ENCODE measurements around the gene MED17.
A peak's percentile ranks its signal among the peaks of the same experiment; 100 is the strongest.

The MED17 gene

DNA sequence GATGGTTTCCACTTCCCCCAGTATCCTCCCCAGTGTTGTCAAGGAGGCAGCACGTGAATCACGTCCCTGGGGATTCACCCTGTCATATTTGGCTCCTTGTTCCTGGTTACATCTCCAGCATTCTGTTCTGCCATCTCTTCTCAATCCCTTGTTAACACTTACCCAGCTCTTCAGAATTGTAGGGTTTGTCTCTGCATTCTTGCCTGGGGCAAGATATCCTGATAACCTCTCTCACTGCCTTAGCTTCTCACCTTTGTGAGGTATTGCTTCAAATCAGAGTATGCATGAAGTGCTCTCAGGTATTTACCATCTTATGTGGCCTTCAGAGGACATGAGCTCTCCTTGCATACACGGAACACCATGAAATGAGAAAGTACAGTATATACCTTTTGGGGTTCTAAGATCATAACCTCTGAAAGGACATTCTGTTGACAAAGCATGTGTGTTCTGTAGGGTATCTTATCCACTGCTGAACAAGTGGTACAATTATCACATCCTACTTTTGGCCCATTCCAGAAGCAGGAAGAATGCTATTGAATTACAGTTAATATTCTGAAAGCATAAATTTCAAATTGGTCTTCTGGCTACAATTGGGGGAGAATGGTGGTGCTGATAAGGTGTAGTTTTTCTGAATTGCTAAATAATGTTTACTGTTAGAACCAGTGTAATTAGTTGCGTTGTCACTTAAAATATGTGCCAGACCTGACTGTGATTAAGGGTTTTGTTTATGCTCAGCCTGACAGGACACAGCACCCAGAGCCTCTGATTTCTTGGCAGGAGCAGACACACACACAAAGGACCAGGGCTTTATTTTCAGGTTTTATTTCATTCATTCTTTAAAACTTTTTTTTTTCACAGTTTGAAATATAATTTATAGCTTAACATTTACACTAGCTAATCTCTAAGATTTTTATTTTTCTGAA is 33.6 kb downstream of the MED17 start:
- DNase-seq = no peak

DNA sequence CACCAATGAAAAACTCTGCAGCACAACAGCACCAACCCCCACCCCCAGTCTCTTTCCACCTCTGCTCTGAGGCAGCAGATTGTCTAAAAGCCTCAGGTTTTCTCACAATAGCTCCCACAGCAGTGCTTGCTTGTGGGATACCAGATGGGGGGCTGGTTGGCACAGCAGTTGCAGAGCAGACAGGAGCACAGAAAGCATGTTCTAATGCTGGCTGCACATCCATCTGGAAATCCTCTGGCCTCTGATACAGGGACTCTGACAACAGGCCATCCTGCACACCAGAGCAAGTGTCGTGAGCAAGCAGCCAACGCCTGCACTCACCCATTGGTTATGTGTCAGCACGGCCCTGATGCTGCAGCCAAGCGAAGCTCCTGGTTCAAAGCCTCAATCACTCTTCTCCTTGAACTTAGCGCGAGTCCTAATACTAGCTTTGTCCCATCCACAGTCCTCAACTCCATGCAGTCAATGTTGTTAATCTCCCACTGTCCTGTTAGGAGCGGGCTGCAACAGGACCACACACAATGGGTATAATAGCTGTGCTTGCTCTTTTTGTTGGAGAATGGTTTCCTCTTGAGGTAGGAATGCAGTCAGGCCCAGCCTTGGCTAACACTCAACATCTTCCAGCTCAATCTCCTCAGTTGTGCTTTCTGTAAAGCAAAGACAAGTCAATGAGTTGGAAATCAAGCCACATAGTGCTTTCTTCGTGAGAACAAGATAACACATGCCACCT is 36.0 kb downstream of the MED17 start:
- DNase-seq = no peak

DNA sequence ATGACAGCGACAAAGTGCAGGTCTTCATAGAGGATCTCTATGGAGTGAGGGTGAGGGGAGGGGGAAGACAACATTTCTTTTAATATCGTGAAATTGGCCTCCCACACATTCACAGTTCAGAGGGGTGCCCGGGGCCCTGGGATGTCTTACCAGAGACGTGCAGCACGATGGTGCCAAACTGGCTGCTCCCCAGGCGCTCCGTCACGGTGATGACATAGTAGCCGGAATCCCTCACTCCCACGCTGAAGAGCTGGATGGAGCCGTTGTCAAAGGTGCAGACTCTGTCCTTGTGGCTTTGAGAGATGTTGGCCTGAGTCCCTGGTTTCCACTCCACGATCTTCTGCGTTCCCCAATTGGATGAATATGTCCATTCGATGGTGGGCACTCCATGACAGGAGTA is 36.8 kb downstream of the MED17 start:
- no peak for DNase-seq

DNA sequence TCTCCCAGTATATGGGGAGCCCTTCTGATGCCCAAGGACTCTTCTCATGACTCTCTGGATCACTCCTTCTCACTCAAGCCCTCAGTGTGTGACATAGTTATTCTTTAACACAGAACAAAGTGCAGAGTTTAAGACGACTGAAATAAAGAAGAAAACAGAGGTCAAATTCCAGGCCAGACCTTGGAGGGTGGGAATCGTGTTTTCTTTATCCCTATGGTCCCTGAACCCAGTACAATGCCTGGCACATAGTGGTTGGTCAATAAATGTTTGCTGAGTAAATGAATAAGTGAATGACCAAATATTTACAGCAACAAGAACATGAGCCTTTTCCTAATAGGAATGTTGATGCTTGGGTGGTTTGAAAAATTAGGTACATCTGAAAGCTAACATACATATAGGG is 37.5 kb downstream of the MED17 start:
- no peak for DNase-seq

DNA sequence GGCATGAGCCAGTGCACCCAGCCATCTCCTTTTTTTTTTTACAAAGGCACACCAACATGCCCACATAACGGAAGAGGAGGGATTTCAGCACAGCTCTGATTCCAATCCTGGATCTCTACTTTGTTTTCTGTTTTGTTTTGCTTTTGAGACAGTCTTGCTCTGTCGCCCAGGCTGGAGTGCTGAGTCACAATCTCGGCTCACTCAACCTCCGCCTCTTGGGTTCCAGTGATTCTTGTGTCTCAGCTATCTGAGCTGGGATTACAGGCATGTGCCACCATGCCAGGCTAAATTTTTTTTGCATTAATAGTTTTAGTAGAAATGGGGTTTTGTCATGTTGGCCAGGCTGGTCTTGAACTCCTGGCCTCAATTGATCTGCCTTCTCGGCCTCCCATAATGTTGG is 38.3 kb downstream of the MED17 start:
- no peak for DNase-seq

DNA sequence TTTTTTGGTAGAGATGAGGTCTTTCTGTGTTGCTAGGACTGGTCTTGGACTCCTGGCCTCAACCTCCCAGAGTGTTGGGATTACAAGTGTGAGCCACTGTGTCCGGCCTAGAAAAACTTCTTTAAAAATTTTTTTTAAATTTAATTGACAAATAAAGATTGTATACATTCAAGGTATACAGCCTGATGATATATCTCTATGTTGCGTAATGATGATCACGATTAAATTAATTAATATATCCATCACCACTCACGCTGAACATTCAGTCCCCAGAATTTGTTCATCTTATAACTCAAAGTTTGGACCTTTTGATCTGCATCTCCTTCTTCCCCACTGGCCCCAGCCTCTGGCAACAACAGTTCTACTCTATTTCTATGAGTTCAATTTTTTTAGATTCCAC is 39.1 kb downstream of the MED17 start:
- no peak for DNase-seq

DNA sequence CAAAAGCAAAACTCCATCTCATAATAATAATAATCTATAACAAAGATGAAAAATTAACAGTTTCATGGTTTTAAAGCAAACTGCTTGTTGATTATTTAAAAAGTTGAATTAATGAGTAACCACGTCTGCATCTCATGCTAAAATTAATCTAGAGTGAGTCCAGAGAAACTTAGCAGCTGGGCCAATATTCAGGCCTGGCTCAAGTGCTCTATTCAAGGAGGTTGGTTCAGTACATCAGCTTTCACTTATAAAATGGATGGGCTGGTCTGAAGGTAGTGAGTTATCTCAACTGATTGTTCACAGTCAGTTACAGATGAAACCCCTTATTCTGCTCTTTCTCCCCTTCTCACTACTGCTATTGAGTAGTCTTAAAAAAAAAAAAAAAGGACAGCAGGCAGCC is 43.3 kb downstream of the MED17 start:
- no peak for DNase-seq

DNA sequence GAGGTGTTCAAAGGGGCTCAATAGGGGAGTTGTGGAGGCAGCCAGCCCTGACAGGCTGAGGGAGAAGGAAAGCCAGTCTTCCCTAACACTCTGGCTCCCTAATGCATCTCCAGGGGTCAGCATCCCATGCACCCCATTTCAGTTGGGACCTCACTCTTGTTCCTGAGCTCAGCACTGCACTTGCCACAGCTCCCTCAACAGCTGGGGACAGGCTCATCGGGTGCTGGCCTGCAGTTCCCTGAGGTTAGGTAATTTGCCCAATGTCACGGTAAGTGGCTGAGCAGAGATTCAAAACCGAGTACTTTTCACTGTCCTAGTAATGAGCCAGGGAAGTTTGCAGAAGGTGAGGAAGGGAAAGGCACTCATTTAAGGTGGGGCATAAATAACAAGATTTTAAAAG is 45.5 kb downstream of the MED17 start:
- DNase-seq = no peak

DNA sequence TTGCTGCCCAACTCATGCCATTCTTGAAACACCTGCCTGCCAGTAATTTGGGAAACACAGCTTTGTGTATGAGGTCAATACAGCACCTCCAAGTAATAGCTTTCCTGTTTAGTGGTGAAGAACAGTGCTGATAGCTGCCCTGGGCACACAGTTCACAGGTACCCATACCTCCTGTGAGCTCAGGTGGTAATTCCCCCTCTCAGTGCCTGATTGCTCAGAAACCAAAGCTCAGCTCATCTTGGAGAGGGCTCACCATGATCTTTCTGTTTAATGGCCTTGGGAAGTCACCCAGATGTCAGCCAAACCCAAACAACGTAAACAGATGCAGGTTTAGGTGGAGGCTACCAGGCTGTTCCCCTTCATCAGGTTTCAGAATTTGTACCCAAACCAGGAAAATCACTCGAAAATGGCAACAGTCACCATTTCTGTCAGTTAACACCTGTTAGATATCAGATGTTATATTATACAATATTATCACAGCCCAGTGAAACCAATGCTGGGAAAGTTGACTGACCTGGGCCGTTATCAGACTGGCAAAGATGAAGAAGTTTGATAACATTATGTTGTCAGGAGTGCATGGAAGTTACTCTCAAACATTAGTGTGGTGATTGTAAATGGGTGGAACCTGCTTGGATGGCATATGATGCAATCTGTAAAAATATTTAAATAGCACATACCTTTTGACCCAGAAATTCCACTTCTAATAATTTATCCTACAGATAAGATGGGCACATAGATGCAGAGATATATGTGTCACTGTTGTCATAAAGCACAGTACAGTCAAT is 47.5 kb downstream of the MED17 start:
- no peak for DNase-seq

DNA sequence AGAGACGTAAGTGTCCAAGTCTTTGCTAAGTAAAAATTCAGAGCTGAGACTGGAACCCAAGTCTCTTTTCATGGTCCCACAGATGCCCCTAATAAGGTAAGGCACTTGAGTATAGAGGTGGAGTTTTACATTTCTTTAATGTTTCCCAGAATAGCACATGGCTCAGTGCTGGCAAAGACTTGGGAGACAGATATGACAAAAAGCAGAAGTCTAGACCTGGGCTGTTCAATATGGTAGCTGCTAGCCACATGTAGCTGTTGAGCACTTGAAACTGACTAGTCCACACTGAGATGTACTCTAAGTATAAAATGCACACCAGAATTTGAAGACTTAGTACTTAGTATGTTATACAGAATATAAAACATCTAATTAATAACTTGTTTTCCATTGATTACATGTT is 48.7 kb downstream of the MED17 start:
- DNase-seq = no peak

DNA sequence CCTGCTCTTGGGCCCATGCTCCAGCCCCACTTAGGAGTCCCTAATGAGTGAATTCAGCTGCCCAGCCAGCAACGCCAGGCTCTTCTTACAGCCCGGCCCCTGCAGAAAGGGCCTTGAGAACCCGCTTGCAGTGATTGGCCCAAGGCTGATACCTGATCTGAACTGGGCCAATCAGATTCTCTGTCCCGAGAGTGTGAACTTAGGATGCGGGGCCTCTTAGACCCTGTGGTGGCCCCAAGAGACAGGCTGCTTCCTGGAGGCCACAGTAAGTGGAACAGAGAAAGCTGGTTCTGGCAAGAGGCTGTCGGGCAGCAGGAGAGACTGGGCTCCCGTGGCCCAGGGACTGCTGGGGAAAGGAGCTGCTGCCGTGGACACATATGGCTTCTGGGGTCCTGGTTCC is 54.9 kb downstream of the MED17 start:
- DNase-seq = no peak

DNA sequence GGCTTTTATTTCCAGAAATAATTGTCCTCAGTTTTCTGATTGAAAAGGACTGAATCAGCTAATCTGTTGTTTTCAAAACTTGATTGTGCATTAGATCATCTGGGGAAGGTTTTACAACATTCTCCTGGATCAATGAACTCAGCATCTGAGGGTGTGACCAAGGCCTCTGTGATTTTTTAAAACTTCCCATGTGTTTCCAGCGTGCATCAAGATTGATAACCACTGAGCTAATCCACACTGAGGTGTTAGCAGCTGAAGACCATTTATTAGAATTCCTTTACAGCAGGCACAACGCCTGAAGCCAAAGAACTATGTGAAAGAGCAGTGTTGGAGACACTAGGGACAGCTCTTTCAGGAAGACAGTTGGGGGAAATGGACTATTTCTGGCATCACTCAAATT is 56.1 kb downstream of the MED17 start:
- no peak for DNase-seq

DNA sequence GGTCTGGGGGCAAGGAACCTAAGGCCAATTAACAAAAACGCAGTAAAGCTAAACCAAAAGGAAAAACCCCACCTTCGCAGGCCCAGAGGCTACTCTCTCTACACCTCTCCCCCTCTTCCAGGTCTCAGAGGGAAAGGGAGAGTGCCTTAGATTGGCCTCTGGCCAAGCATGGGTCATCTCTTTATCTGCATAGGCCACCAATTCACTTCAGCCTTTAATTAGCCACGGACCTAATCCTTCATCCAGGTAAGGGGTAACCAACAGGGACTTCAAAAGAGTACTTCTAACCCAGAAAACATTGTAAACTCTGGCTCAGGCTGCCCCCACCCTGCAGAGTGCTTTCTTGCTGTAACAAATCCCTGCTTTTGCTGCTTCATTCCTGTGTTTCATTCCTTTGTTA is 56.9 kb downstream of the MED17 start:
- DNase-seq = no peak

DNA sequence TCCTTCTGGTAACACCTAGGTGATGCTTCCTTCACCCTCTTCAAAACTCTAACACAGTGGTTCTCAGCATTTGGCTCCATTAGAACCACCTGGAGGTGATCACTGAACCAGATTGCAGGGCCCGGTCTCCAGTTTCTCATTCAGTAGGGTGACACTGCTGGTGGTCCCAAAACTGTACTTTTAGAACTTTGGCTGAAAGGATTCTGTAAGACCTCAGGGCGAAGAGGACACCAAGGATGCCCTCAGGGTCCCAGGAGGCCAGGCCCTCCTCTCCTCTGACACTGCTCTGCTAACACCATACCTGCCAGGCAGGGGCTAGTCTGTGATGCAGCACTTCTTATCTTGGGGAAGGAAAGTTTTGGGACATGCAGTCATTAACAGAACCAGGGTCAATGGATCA is 57.4 kb downstream of the MED17 start:
- no peak for DNase-seq

DNA sequence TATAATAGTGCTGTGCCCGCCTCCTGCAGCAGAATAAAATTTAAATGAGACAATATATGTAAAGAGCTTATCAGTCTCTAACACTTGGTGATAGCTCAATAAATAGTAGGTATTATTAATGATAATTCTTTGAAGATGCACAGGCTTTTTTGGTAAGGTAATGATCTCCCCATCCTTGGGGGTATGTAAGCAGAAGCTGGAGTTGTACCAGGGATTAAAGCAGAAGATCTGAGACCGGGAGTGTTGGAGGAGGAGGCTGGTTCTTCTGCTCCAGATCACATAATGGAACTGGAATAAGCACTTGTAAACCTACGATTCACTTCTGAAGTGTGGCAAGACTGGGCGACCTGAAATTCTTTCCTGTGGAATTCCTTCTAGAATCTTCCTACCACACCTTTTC is 58.0 kb downstream of the MED17 start:
- no peak for DNase-seq

DNA sequence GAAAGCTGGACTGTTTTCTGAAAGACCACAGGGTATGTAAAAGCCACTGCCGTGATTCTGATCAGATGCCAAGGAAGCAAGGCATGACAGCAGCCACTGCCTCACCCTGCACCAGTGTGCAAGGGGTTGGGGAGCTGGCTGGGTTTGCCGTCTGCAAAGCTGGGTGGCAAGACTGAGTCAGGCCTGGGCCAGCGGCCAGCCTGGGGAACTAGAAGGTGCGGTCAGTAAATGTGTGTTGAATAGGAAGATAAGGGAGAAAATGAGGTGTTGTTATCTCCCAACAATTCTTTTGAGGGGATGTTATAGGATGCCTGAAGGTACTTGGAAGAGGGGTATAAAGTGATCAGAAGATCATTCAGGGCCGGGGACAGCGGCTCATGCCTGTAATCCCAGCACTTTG is 58.4 kb downstream of the MED17 start:
- peak; percentile 94 for DNase-seq

DNA sequence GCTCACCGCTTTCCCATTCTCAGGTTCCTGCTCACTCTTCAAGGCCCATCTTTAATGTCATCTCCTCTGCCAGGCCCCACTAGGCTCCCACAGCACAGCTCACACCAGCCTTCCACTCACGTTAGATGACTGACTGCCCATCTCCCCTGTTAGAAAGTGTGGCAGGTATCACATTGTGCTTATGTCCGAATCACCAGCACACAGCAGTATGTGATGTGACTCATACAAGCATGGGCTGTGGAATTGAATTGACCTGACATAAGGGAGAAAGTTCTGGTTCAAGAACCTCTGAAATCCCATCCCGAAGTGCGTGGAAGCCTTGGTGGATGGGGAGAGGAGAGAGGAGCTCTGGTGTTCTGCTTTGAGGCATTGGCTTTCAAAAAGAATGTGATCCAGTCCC is 59.8 kb downstream of the MED17 start:
- no peak for DNase-seq

DNA sequence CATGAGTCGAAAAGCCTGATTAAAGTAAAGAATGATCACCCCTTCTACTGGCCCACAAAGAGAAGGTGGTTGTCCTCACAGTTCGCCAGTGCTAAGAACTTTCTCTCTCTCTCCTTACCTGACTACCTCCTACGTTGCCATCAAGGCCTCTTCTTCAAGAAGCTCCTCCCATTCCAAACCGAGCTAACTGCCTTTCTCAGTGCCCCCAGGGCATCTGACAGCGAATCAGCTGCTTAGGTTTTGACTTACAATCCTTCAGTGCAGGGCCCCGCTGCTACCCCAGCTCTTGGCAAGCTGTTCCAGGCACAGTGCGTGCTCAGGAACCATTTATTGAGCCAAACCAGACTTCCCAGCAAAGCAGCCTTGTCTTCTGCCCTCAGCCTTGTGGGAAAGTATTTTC is 60.5 kb downstream of the MED17 start:
- no peak for DNase-seq

DNA sequence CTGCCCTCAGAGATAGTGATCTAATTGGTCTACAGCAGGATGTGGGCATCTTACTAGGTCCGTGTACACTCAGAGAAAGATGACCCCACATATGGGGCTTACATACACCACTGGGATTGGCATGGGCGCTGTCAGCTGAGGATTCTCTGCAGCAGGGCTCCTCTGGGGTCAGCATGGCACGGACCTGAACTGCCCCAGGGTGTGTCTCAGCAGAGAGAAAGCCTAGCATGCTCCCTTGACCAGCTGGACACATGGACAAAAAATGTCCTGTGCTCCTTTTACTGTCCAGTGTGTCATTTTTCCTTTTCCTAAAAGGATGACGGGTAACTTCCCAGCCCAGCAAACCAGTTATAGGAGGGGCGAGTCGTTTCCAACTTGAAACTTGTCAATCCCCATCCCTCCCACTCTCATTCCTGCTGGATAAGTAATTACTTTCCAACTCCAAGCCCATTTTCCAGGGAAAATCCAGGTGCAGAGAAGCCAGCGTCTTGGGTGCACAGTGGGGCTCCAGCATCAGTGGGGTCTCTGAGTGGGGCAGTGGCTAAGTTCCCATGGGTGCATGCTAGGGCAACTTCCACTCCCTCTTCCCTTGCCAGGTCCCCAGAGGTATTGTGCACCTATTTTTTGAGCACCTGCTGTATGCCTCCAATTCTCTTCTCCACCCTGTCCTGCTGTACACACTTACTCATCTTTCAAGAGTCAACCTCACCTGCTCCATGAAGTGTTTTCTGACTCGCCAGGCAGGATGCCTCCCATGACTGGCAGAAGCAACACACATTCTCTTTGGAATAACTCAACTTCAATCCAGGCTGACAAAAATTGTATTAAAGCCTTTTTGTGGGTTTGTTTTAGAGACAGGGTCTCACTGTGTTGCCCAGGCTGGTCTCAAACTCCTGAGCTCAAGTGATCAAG is 61.4 kb downstream of the MED17 start:
- no peak for DNase-seq

DNA sequence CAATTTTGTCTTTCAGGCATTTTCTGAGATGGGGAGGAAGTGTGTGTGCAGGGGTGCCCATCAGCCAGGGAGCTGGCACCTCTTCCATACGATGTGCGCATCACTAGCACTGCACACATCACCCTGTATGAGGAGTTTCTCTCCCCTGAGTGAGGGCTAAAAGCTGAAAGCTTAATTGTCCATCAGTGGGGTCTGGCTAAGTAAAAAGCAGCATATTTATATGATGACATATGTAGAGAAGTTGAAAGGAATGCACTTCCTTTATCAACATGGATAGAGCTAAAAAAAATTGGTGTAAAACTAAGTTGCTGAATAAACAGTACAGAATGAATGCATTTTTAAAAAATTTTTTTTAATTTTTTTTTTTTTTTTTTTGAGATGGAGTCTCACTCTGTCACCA is 62.3 kb downstream of the MED17 start:
- no peak for DNase-seq

DNA sequence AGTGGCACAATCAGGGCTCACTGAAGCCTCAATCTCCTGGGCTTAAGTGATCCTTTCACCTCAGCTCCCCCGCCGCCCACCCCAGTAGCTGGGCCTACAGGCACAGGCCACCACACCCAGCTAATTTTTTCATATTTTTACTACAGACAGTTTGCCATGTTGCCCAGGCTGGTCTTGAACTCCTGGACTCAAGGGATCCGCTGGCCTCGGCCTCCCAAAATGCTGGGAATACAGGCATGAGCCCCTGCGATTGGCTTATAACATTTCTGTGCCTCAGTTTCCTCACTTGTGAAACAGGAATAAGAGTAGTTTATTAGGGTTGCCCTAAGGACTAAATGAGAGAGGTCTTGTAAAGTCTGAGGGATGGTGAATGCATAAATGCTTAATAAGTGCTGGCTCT is 65.1 kb downstream of the MED17 start:
- no peak for DNase-seq

DNA sequence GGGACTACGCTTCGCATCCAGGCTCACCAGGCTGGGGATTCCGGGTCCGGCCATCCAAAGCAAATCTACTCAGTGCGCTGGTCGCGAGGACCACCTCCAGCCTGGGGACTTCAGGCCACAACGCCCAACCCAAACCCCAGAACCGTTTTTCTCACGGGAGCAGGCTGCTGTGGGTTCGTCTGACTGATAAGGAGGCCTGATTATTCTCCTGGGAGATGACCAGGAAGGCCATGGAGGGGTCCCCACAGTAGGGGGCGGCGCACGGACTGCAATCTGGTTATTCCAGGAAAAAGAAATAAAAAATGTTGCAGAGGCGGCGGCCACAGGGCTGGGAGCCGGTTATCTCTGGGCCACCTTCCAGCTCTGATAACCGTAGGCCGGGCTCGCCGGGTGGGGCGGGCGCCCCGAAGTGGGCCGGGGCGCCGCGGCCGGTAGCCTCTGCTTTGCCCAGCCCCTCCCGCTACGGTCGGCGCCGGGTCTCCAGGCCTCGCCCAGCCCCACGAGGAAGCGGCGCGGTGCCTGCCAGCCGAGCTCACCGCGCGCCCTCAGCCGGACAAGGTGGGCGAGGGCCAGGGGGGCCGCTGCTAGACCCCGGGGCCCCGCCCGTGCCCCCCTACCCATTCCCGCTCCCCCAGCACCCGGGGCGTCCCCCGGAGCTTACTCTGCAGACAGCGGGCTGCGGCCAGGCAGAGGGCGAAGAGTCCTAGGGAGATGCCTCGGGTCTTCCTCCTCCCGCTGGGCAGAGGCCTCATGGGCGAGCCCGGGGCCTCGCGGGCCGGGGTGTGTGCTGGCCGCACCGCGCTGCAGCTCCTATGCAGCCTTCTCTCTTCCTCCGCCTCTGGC is 65.9 kb downstream of the MED17 start:
- peak; percentile 51 for DNase-seq
